GM10266 (cell line): ENCODE measurements around the gene LHFPL2.

Experiments
- DNase-seq: peaks from one replicate; pipeline ENCODE4 v3.0.0; 2012; ENCODE audit errors: extremely low spot score
- CTCF ChIP-seq: IDR thresholded peaks from 2 replicates; pipeline ENCODE4 v1.5.1; 2012; ENCODE audit warnings: mild to moderate bottlenecking, low read depth; ENCODE audit not compliant: control insufficient read depth, insufficient read depth; ENCODE audit errors: missing control alignments

The LHFPL2 gene

GRCh38 chr5:78653031-78653430 is 4.5 kb upstream of the LHFPL2 start:
- TF ChIP-seq CTCF = no peak

GRCh38 chr5:78651468-78651867 is 2.9 kb upstream of the LHFPL2 start:
- no peak for DNase-seq
- TF ChIP-seq CTCF = no peak

More at GRCh38 chr5:78653031-78653430, 4.5 kb upstream of the LHFPL2 start:
- no peak for DNase-seq

GRCh38 chr5:78650531-78650930 is 2.0 kb upstream of the LHFPL2 start:
- no peak for DNase-seq
- TF ChIP-seq CTCF = no peak

GRCh38 chr5:78649861-78650496 is 1.4 kb upstream of the LHFPL2 start:
- no peak for DNase-seq
- TF ChIP-seq CTCF = no peak

GRCh38 chr5:78649211-78649695 is 681 bp upstream of the LHFPL2 start:
- DNase-seq = no peak
- no peak for TF ChIP-seq CTCF

GRCh38 chr5:78647838-78648358 is 674 bp downstream of the LHFPL2 start:
- peak; percentile 24 for TF ChIP-seq CTCF
- DNase-seq = peak; percentile 59

GRCh38 chr5:78647351-78647818 is 1.2 kb downstream of the LHFPL2 start:
- TF ChIP-seq CTCF = no peak
- peak; percentile 54 for DNase-seq
